Sigmoid colon (tissue), 7 donors: ENCODE data around the gene ELF5. TPM values are rescaled to one million over a fixed set of nuclear protein-coding genes. Genes with fewer than 3 reads are reported as not detected.

Experiments used
- DNase-seq: peaks from one replicate; pipeline ENCODE4 v3.0.0-alpha.2; 2019
- H3K27ac ChIP-seq, 4 donors: fragments of 200-600 bp; sonication (generic); one replicate each; pipeline ENCODE4 v1.5.1; 2016 to 2019; ENCODE audit warnings: mild to moderate bottlenecking in 1 of 4
- H3K27me3 ChIP-seq, 3 donors: fragments of 200-600 bp; sonication (generic); one replicate each; pipeline ENCODE4 v1.5.1; 2019; ENCODE audit warnings: mild to moderate bottlenecking in 1 of 3
- H3K36me3 ChIP-seq, 4 donors: fragments of 200-600 bp; sonication (generic); one replicate each; pipeline ENCODE4 v1.5.1; 2016 to 2019
- H3K4me1 ChIP-seq, 4 donors: fragments of 200-600 bp; sonication (generic); one replicate each; pipeline ENCODE4 v1.5.1; 2017 to 2019
- H3K4me3 ChIP-seq, 4 donors: fragments of 200-600 bp; sonication (generic); one replicate each; pipeline ENCODE4 v1.5.1; 2017 to 2019; ENCODE audit warnings: mild to moderate bottlenecking in 2 of 4, moderate library complexity in 1 of 4
- H3K9me3 ChIP-seq, 4 donors: fragments of 200-600 bp in 3 of 4; sonication (generic) in 3 of 4; one replicate each; pipeline versions ENCODE4 v1.5.1 to v1.6.1; 2013 to 2019
- EP300 ChIP-seq, 4 donors: sonication (generic); formaldehyde crosslinking; IDR thresholded peaks; one replicate each; pipeline ENCODE4 v1.6.1; 2017; ENCODE audit warnings: antibody characterized with exemption in 4 of 4
- POLR2A ChIP-seq, 2 donors: fragments of 450-650 bp; IDR thresholded peaks; one replicate each; pipeline ENCODE4 v1.6.1; 2016; ENCODE audit warnings: antibody characterized with exemption in 2 of 2, mild to moderate bottlenecking in 2 of 2, moderate library complexity in 2 of 2
- POLR2AphosphoS5 ChIP-seq, 4 donors: sonication (generic); formaldehyde crosslinking; IDR thresholded peaks; one replicate each; pipeline ENCODE4 v1.6.1; 2017; ENCODE audit warnings: antibody characterized with exemption in 4 of 4
- WGBS, 2 donors: extraction: QIAGEN DNeasy Blood & Tissue Kit; methylation state at CpG; one replicate each; pipeline ENCODE4 v1.1.7; 2013; 5-methylcytosine and 5-hydroxymethylcytosine counted together
- intact Hi-C: fragments of 100-400 bp; cut with DNase I; formaldehyde crosslinking; loops from one replicate; pipeline ENCODE4 v1.15.1; 2023
- polyA plus RNA-seq, 3 donors: library from polyadenylated mRNA; stranded (reverse); fragments of 200-250 nt; gene quantifications; one replicate each; pipeline ENCODE4 v1.2.3, GENCODE V29; 2013
- total RNA-seq, 4 donors: library from RNA; depleted of rRNA; stranded (reverse); fragments of >200 nt; gene quantifications; one replicate each; pipeline ENCODE4 v1.1.0, GENCODE V29; 2016
- TF ChIP-seq, protein P1 (sequence below), 4 experiments: fragments of 450-650 bp in 3 of 4; fragments of 200-600 bp in 1 of 4; IDR thresholded peaks; one replicate each; pipeline ENCODE4 v1.5.1; 2016 to 2019; ENCODE audit warnings: antibody characterized with exemption in 4 of 4, mild to moderate bottlenecking in 3 of 4, moderate library complexity in 2 of 4
- donor health status: healthy with polysubstance abuse.
- donor health status: Bipolar disorder and iron deficiency.
- donor health status: healthy.

The ELF5 gene
- total and polyA plus RNA-seq, 7 donors: not detected

DNA sequence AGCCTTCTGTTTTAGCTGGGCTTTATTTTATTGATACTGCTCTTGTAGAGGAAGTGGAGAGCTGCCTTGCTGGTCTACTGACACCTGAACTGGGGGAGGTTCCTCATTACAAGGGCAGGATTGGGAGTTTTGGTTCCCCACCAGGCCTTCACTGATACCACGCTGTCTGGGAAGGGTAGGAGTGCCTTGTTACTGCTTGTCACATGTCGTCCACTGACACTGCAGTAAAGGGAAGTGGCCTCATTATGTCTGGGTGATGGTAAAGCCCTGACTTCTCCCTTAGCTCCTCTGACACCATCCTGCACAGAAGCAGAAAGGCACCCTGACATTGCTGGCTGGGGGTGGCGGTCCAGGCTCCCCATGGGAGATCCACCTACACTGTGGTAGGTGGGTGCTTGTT is 38.7 kb upstream of the ELF5 start:
- no peaks in the 10 kb centered on the region for H3K36me3 ChIP-seq
- WGBS, 2 donors: 60 to 85% methylated on average over 3 of the region's 3 CpGs
- H3K27me3 ChIP-seq: no peaks in the 10 kb centered on the region
- no peak for TF ChIP-seq POLR2AphosphoS5 (IDR thresholded peaks at IDR 0.05)
- TF ChIP-seq POLR2A (IDR thresholded peaks at IDR 0.05): no peak
- TF ChIP-seq, protein P1, sequence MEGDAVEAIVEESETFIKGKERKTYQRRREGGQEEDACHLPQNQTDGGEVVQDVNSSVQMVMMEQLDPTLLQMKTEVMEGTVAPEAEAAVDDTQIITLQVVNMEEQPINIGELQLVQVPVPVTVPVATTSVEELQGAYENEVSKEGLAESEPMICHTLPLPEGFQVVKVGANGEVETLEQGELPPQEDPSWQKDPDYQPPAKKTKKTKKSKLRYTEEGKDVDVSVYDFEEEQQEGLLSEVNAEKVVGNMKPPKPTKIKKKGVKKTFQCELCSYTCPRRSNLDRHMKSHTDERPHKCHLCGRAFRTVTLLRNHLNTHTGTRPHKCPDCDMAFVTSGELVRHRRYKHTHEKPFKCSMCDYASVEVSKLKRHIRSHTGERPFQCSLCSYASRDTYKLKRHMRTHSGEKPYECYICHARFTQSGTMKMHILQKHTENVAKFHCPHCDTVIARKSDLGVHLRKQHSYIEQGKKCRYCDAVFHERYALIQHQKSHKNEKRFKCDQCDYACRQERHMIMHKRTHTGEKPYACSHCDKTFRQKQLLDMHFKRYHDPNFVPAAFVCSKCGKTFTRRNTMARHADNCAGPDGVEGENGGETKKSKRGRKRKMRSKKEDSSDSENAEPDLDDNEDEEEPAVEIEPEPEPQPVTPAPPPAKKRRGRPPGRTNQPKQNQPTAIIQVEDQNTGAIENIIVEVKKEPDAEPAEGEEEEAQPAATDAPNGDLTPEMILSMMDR (IDR thresholded peaks at IDR 0.05): no peak
- no peak for TF ChIP-seq EP300 (IDR thresholded peaks at IDR 0.05)
- intact Hi-C loops: no loop called here
- H3K4me1 ChIP-seq: no peaks in the 10 kb centered on the region
- H3K9me3 ChIP-seq: no peaks in the 10 kb centered on the region
- no peak overlapping the region for H3K4me3 ChIP-seq
- DNase-seq: no peak
- H3K27ac ChIP-seq: no peak overlapping the region

DNA sequence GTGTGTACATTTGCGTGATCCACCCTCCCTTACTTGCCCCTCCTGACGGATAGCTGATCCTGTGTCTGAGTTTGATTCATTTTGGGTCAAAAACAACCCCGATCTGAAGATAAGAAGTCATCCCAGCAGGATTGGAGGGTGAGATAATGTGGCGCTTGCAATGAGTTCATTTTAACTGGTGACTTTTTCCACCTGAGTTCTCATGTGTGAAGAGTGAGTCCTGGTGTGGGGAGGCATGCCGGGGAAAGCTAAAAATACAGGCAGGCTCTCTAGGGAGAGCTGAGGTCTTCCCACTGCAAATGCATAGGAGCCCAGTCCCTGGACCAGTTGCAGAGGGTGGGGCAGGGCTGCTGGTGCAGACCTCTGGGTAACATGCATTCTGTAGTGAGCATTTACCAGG is 35.7 kb upstream of the ELF5 start:
- TF ChIP-seq, protein P1 (IDR thresholded peaks at IDR 0.05): no peak
- TF ChIP-seq POLR2AphosphoS5 (IDR thresholded peaks at IDR 0.05) (no peak), EP300 (IDR thresholded peaks at IDR 0.05) (no peak), POLR2A (IDR thresholded peaks at IDR 0.05) (no peak)
- no peak overlapping the region for H3K27ac ChIP-seq
- H3K27me3 ChIP-seq: no peaks in the 10 kb centered on the region
- no peaks in the 10 kb centered on the region for H3K9me3 ChIP-seq
- H3K4me3 ChIP-seq: no peak overlapping the region
- intact Hi-C loops: no loop called here
- WGBS, 2 donors: 72 to 79% methylated on average over 5 of the region's 5 CpGs
- no peak for DNase-seq
- no peaks in the 10 kb centered on the region for H3K36me3 ChIP-seq
- no peaks in the 10 kb centered on the region for H3K4me1 ChIP-seq

DNA sequence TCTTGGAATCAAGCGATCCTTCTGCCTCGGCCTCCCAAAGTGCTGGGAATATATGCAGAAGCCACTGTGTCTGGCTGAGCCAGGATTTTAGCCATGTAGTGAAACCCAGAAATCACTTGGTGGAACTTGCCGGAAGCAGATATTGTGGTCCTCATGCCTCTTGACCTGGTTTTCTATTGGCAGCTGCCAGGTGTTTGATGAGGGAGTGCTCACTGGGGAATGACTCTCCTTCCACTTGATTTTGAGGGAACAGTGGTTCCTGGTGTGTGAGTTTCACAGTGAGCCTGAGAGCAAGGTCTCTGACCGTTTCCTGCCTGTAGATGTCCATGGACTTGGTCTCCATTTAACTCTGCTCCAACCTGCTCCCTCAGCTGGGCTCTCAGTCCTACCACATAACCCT is 34.7 kb upstream of the ELF5 start:
- WGBS, 2 donors: 88 to 93% methylated on average over 4 of the region's 4 CpGs
- DNase-seq: no peak
- no peaks in the 10 kb centered on the region for H3K27me3 ChIP-seq
- intact Hi-C loops: no loop called here
- TF ChIP-seq EP300 (IDR thresholded peaks at IDR 0.05) (no peak), POLR2AphosphoS5 (IDR thresholded peaks at IDR 0.05) (no peak), POLR2A (IDR thresholded peaks at IDR 0.05) (no peak)
- TF ChIP-seq, protein P1 (IDR thresholded peaks at IDR 0.05): no peak
- no peaks in the 10 kb centered on the region for H3K36me3 ChIP-seq
- H3K27ac ChIP-seq: no peak overlapping the region
- H3K9me3 ChIP-seq: no peaks in the 10 kb centered on the region
- H3K4me1 ChIP-seq: no peaks in the 10 kb centered on the region
- H3K4me3 ChIP-seq: no peak overlapping the region

DNA sequence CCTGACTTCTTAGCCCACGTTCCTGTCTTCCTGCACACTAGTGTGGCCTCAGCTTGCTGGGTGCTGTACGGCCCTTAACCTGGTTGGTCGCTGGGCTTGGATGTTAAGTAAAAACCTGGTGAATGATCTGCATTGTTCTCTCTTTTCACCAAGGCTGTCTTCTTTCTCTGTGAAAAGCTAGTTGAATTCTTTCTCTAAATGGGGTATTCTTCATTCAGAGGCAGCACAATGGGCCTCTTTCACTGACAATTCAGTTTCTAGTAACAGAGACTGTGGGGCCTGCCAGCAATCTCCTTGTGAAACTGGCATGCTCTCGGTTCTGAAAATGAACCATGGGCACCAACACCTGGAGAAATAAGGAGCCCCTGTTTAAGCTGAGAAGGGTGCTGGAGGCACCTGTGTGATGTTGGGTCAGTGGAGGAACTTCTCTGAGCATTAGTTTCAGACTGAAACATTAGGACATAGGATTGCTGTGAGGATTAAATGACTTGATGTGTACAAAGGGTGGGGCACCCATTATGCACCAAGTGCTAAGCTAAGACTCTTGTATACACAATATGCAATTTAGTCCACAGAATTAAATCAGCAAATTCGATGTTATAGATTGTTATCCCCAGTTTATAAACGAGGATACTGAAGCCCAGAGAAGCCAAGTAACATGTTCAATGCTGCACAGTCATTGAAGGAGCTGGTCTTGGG is 33.1 kb upstream of the ELF5 start:
- intact Hi-C loops: no loop called here

More for the DNA sequence above, 33.1 kb upstream of the ELF5 start:
- WGBS, 2 donors: 53 to 75% methylated on average over 6 of the region's 6 CpGs
- H3K27me3 ChIP-seq: no peaks in the 10 kb centered on the region
- H3K9me3 ChIP-seq: no peaks in the 10 kb centered on the region
- H3K27ac ChIP-seq: no peak overlapping the region
- no peak for DNase-seq
- H3K36me3 ChIP-seq: no peaks in the 10 kb centered on the region
- no peaks in the 10 kb centered on the region for H3K4me1 ChIP-seq
- H3K4me3 ChIP-seq: no peak overlapping the region
- TF ChIP-seq, protein P1 (IDR thresholded peaks at IDR 0.05): no peak
- TF ChIP-seq EP300 (IDR thresholded peaks at IDR 0.05) (no peak), POLR2A (IDR thresholded peaks at IDR 0.05) (no peak), POLR2AphosphoS5 (IDR thresholded peaks at IDR 0.05) (no peak)
